Suprapubic skin (tissue), 4 donors: Measurements from ENCODE around the gene PPP1R3C. TPM values are rescaled to one million over a fixed set of nuclear protein-coding genes. Genes with fewer than 3 reads are reported as not detected.

ENCODE experiments used
- DNase-seq, 2 donors: peaks; one replicate each; pipeline ENCODE4 v3.0.0-alpha.2; 2019; ENCODE audit warnings: low spot score in 2 of 2
- H3K27ac ChIP-seq: fragments of 200-600 bp; sonication (generic); one replicate; pipeline ENCODE4 v1.5.1; 2019
- H3K27me3 ChIP-seq: fragments of 200-600 bp; sonication (generic); one replicate; pipeline ENCODE4 v1.5.1; 2019
- H3K36me3 ChIP-seq: fragments of 200-600 bp; sonication (generic); one replicate; pipeline ENCODE4 v1.5.1; 2019
- H3K4me1 ChIP-seq: fragments of 200-600 bp; sonication (generic); one replicate; pipeline ENCODE4 v1.5.1; 2019
- H3K4me3 ChIP-seq: fragments of 200-600 bp; sonication (generic); one replicate; pipeline ENCODE4 v1.5.1; 2019; ENCODE audit warnings: mild to moderate bottlenecking
- H3K9me3 ChIP-seq: fragments of 200-600 bp; sonication (generic); one replicate; pipeline ENCODE4 v1.5.1; 2019
- EP300 ChIP-seq: sonication (generic); formaldehyde crosslinking; IDR thresholded peaks from one replicate; pipeline ENCODE4 v1.6.1; 2017; ENCODE audit warnings: antibody characterized with exemption
- POLR2A ChIP-seq, 2 donors: fragments of 450-650 bp; IDR thresholded peaks; one replicate each; pipeline ENCODE4 v1.6.1; 2017; ENCODE audit warnings: antibody characterized with exemption in 2 of 2, mild to moderate bottlenecking in 2 of 2, moderate library complexity in 2 of 2
- POLR2AphosphoS5 ChIP-seq, 3 donors: sonication (generic); formaldehyde crosslinking; IDR thresholded peaks; one replicate each; pipeline ENCODE4 v1.6.1; 2017; ENCODE audit warnings: antibody characterized with exemption in 3 of 3
- WGBS: methylation state at CpG from one replicate; pipeline ENCODE4 v1.1.5; 2018; 5-methylcytosine and 5-hydroxymethylcytosine counted together
- total RNA-seq, 4 donors: library from RNA; depleted of rRNA; stranded (reverse); fragments of >200 nt; gene quantifications; one replicate each; pipeline ENCODE4 v1.1.0, GENCODE V29; 2016
- TF ChIP-seq, protein P1 (sequence below), 2 donors: fragments of 200-600 bp in 1 of 2; fragments of 450-650 bp in 1 of 2; sonication (generic) in 1 of 2; IDR thresholded peaks; one replicate each; pipeline ENCODE4 v1.5.1; 2016 to 2019; ENCODE audit warnings: antibody characterized with exemption in 2 of 2, mild to moderate bottlenecking in 1 of 2, moderate library complexity in 1 of 2

PPP1R3C gene
- total RNA-seq, 4 donors from 2014 or later, result 4.8 to 10.3 (median 6.3) TPM

DNA sequence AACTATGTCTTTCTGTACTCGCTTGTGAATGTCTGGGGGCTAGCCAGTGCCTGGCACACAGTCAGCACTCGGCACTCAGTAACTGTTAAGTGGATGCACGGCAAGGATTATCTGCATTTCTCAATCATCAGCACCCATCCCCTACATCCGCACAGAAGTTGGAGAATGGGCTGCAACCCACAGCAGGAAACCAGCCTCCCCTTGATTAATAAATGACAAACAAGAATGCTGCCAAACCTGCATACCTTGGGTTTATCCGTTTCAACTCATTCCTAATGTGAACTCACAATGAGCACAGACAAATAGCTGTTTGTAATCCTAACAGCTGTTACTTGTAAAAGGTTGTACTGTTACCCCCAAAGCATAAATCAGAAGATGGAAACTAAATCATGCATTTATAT, 28.9 kb downstream of the PPP1R3C start:
- no peak for DNase-seq
- peaks cover 36% of the 10 kb centered on the region for H3K4me1 ChIP-seq
- no peaks in the 10 kb centered on the region for H3K27me3 ChIP-seq
- WGBS, result 54% methylated on average over 5 of the region's 5 CpGs
- H3K9me3 ChIP-seq, result no peaks in the 10 kb centered on the region
- H3K27ac ChIP-seq, result no peak overlapping the region
- TF ChIP-seq POLR2AphosphoS5 (IDR thresholded peaks at IDR 0.05) (no peak), POLR2A (IDR thresholded peaks at IDR 0.05) (no peak), EP300 (no peak)
- TF ChIP-seq, protein P1, sequence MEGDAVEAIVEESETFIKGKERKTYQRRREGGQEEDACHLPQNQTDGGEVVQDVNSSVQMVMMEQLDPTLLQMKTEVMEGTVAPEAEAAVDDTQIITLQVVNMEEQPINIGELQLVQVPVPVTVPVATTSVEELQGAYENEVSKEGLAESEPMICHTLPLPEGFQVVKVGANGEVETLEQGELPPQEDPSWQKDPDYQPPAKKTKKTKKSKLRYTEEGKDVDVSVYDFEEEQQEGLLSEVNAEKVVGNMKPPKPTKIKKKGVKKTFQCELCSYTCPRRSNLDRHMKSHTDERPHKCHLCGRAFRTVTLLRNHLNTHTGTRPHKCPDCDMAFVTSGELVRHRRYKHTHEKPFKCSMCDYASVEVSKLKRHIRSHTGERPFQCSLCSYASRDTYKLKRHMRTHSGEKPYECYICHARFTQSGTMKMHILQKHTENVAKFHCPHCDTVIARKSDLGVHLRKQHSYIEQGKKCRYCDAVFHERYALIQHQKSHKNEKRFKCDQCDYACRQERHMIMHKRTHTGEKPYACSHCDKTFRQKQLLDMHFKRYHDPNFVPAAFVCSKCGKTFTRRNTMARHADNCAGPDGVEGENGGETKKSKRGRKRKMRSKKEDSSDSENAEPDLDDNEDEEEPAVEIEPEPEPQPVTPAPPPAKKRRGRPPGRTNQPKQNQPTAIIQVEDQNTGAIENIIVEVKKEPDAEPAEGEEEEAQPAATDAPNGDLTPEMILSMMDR (IDR thresholded peaks at IDR 0.05), result no peak
- H3K36me3 ChIP-seq, result no peaks in the 10 kb centered on the region
- H3K4me3 ChIP-seq, result no peak overlapping the region

DNA sequence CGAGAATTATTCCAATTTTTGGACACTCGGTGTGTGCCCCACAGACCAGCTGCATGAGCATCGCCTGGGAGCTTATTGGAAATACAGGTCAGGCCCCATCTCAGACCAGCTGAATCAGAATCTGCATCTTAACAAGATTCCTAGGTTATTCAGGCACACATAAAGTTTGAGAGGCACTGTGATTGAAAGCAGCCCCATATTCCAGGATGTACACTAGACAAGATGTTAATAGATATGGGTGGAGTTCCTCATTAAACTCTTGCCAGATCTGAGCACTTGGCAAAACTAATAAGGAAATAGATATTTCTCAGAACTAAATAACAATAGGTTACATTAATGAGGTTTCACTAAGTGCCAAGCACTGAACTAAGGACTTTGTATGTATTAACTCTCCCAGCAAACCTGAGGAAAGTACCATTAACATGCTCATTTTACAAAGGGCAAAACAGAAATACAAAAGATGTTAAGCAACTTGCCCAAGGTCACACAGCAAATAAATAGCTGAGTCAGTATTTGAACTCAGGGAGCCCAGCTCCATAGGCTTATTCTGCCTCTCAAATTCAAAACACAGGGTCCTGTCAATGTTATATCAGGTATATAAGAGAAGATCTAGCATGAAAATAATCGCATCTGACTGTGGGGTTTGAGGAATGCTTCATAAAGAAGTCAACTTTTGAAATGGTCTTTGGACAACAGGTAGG, 29.9 kb downstream of the PPP1R3C start:
- no peak for TF ChIP-seq POLR2AphosphoS5 (IDR thresholded peaks at IDR 0.05)
- no peak for TF ChIP-seq POLR2A (IDR thresholded peaks at IDR 0.05)
- TF ChIP-seq, protein P1 (IDR thresholded peaks at IDR 0.05), result no peak
- no peak for TF ChIP-seq EP300
- Histone ChIP-seq H3K4me3 (no peak overlapping the region), H3K27me3 (no peaks in the 10 kb centered on the region), H3K36me3 (no peaks in the 10 kb centered on the region), H3K27ac (no peak overlapping the region), H3K9me3 (no peaks in the 10 kb centered on the region), H3K4me1 (peaks cover 36% of the 10 kb centered on the region)
- 59% methylated on average over 4 of the region's 4 CpGs for WGBS
- DNase-seq, result no peak

DNA sequence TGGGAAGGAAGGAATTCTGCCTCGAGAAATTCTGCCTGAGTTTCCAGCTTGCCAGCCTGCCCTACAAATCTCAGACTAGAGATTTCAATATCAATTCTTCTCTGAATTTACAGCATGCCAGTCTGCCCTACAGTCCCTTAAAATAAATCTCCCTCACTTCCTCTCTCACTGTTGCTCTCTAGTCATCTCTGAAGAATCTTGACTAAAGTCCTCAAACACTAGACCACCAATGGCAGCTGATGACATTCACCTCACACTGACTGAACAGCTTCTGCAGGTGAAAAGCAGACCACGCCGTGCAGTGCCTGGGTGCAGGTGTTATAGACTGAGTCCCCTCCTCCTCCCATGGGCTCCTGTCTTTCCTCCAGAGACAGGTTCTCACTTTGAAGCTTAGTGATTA, 30.4 kb downstream of the PPP1R3C start:
- Histone ChIP-seq H3K4me1 (peaks cover 36% of the 10 kb centered on the region), H3K27me3 (no peaks in the 10 kb centered on the region), H3K4me3 (no peak overlapping the region), H3K9me3 (no peaks in the 10 kb centered on the region), H3K36me3 (no peaks in the 10 kb centered on the region), H3K27ac (no peak overlapping the region)
- DNase-seq, result no peak
- no peak for TF ChIP-seq POLR2AphosphoS5 (IDR thresholded peaks at IDR 0.05)
- TF ChIP-seq EP300, result no peak
- TF ChIP-seq, protein P1 (IDR thresholded peaks at IDR 0.05), result no peak
- TF ChIP-seq POLR2A (IDR thresholded peaks at IDR 0.05), result no peak
- 87% methylated on average over 3 of the region's 3 CpGs for WGBS

DNA sequence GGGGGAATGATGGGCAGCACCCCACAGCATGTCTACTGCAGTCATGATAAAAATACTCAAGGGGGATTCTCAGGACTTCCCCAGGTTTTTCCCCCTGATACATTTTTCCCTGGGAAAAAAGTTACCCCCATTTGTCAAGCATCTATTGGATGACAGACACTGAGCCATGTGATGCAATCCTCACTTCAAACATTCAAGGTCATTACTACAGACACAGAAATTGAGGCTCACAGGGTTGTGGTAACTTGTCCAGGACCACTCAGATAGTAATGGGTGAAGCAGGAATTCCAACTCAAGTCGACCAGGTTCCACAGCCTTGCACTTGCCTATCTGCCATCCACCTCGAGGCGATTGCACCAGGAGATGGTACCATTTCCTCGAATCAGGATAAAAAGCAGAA, 31.7 kb downstream of the PPP1R3C start:
- TF ChIP-seq EP300 (no peak), POLR2AphosphoS5 (IDR thresholded peaks at IDR 0.05) (no peak), POLR2A (IDR thresholded peaks at IDR 0.05) (no peak)
- TF ChIP-seq, protein P1 (IDR thresholded peaks at IDR 0.05), result no peak
- Histone ChIP-seq H3K4me1 (peaks cover 47% of the 10 kb centered on the region), H3K27ac (no peak overlapping the region), H3K36me3 (no peaks in the 10 kb centered on the region), H3K9me3 (no peaks in the 10 kb centered on the region), H3K27me3 (no peaks in the 10 kb centered on the region), H3K4me3 (no peak overlapping the region)
- no peak for DNase-seq
- WGBS, result 95% methylated on average over 4 of the region's 4 CpGs

DNA sequence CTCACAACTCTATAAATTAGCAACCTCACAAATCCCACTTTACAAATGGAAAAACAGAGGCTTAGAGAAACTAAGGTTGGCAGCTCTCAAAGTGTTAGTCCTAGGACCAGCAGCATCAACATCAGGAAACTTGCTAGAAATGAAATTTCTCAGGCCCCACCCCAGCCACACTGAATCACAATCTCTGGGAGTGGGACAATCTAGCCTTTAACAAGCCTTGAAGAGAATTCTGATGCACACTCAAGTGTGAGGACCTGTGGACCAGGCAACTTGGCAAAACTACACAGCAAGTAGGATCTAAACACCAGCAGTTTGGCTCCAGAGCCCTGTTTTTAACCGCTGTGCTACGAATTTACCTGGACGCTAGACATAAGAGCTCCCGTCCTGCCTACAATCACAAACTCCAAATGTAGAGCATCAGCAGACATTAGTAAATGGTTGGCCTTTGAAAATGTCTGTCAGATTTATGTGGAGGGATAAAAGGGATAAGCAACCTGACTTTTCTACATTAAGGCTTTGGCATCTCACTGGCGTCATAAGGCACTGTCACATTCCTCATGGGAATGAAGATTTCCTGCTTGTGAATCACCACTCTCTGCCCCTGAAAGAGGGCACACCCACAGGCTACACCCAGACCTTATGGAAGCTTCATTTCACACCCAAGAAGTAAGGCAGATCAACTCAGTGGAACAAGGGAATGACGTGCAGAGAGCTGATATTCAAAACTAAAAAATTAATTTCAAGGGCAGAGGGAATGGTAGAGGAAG, 34.5 kb downstream of the PPP1R3C start:
- Histone ChIP-seq H3K27me3 (no peaks in the 10 kb centered on the region), H3K36me3 (no peaks in the 10 kb centered on the region), H3K27ac (peak overlapping the region; percentile 19), H3K4me3 (no peak overlapping the region), H3K4me1 (peaks cover 43% of the 10 kb centered on the region), H3K9me3 (no peaks in the 10 kb centered on the region)
- TF ChIP-seq POLR2AphosphoS5 (IDR thresholded peaks at IDR 0.05) (no peak), POLR2A (IDR thresholded peaks at IDR 0.05) (no peak), EP300 (no peak)
- TF ChIP-seq, protein P1 (IDR thresholded peaks at IDR 0.05), result no peak
- DNase-seq, result no peak
- WGBS, result 63% methylated on average over 6 of the region's 6 CpGs
